ENCODE measurements around the gene SPATA6L. TPM values are rescaled to one million over a fixed set of nuclear protein-coding genes. Genes with fewer than 3 reads are reported as not detected.

Gene SPATA6L
- total and polyA plus RNA-seq, 8 donors: 3.2 to 10.1 (median 8.4) TPM

- Histone ChIP-seq H3K27ac (no peak overlapping the region), H3K4me3 (no peak overlapping the region), H3K36me3 (peaks cover 0 to 39% of the 10 kb centered on the region in 2 donors), H3K27me3 (no peaks in the 10 kb centered on the region), H3K4me1 (peaks cover 6 to 35% of the 10 kb centered on the region in 2 donors), H3K9me3 (no peaks in the 10 kb centered on the region)
- no peak for ATAC-seq
- no peak for TF ChIP-seq CTCF (IDR thresholded peaks at IDR 0.05)
- intact Hi-C loops (cut with DNase I): no loop called here
- DNase-seq: no peak
Observed at GRCh38 chr9:4686584-4686983, 20.3 kb upstream of the SPATA6L start.

- peak; percentile 25 for ATAC-seq
- peaks cover 6 to 40% of the 10 kb centered on the region in 2 donors for H3K4me1 ChIP-seq
- intact Hi-C loops (cut with DNase I): no loop called here
- no peak for DNase-seq
- no peaks in the 10 kb centered on the region for H3K27me3 ChIP-seq
- no peak for TF ChIP-seq CTCF (IDR thresholded peaks at IDR 0.05)
- no peak overlapping the region for H3K4me3 ChIP-seq
- no peak overlapping the region for H3K27ac ChIP-seq
- H3K36me3 ChIP-seq: peaks cover 0 to 36% of the 10 kb centered on the region in 2 donors
- H3K9me3 ChIP-seq: no peaks in the 10 kb centered on the region
Observed at GRCh38 chr9:4686112-4686511, 19.8 kb upstream of the SPATA6L start.

- Histone ChIP-seq H3K4me1 (peaks cover 3 to 44% of the 10 kb centered on the region in 2 donors), H3K27ac (no peak overlapping the region), H3K27me3 (no peaks in the 10 kb centered on the region), H3K9me3 (no peaks in the 10 kb centered on the region), H3K36me3 (peaks cover 0 to 24% of the 10 kb centered on the region in 2 donors), H3K4me3 (no peak overlapping the region)
- DNase-seq (no peak), ATAC-seq (no peak)
- intact Hi-C loops (cut with DNase I): no loop called here
- TF ChIP-seq CTCF (IDR thresholded peaks at IDR 0.05): no peak
Observed at GRCh38 chr9:4684820-4685219, 18.5 kb upstream of the SPATA6L start.

GRCh38 chr9:4680750-4681149 is 14.5 kb upstream of the SPATA6L start:
- Histone ChIP-seq H3K4me1 (peaks cover 7 to 42% of the 10 kb centered on the region in 2 donors), H3K27ac (peak overlapping the region; percentile 98), H3K4me3 (peak overlapping the region; percentile 58 to 88), H3K36me3 (peaks cover 0 to 12% of the 10 kb centered on the region in 2 donors), H3K9me3 (no peaks in the 10 kb centered on the region), H3K27me3 (no peaks in the 10 kb centered on the region)
- no peak for TF ChIP-seq CTCF (IDR thresholded peaks at IDR 0.05)
- no peak for ATAC-seq
- intact Hi-C loops (cut with DNase I): no loop called here
- DNase-seq: no peak

GRCh38 chr9:4680173-4680525 is 13.9 kb upstream of the SPATA6L start:
- DNase-seq (no peak), ATAC-seq (peak; percentile 14)
- H3K9me3 ChIP-seq: no peaks in the 10 kb centered on the region
- peaks cover 7 to 39% of the 10 kb centered on the region in 2 donors for H3K4me1 ChIP-seq
- no peaks in the 10 kb centered on the region for H3K27me3 ChIP-seq
- H3K27ac ChIP-seq: peak overlapping the region; percentile 98
- H3K36me3 ChIP-seq: peaks cover 0 to 6% of the 10 kb centered on the region in 2 donors
- intact Hi-C loops (cut with DNase I): no loop called here
- peak overlapping the region; percentile 58 to 88 for H3K4me3 ChIP-seq
- no peak for TF ChIP-seq CTCF (IDR thresholded peaks at IDR 0.05)
